GM13977 (cell line): ENCODE data around the gene ELAVL3.
A peak's percentile ranks its signal among the peaks of the same experiment; 100 is the strongest.
"Not testable (repeated sequence)": the region's sequence is repeated elsewhere in the genome, so short reads cannot be mapped to it uniquely, and the experiment has no call there.

Experiments
- DNase-seq: peaks from one replicate; pipeline ENCODE4 v3.0.0; 2012; ENCODE audit warnings: low spot score
- CTCF ChIP-seq: IDR thresholded peaks from 2 replicates; pipeline ENCODE4 v1.5.1; 2012; ENCODE audit warnings: mild to moderate bottlenecking, control low read depth; ENCODE audit not compliant: insufficient read depth; ENCODE audit errors: extremely low read depth, missing control alignments
- in situ Hi-C: fragments of 300-500 bp; cut with MboI; formaldehyde crosslinking; loops from one replicate; pipeline ENCODE4 v1.12.0; 2022; ENCODE audit warnings: low sequenced_read_pairs, low pct_unique_long_range_greater_than_20kb, mixed read lengths, inconsistent platforms; ENCODE audit not compliant: unreplicated experiment

Gene ELAVL3

GRCh38 chr19:11473725-11474124 lies 7.1 kb downstream of the ELAVL3 start:
- in situ Hi-C loops: no loop called here
- no peak for TF ChIP-seq CTCF
- no peak for DNase-seq

DNA sequence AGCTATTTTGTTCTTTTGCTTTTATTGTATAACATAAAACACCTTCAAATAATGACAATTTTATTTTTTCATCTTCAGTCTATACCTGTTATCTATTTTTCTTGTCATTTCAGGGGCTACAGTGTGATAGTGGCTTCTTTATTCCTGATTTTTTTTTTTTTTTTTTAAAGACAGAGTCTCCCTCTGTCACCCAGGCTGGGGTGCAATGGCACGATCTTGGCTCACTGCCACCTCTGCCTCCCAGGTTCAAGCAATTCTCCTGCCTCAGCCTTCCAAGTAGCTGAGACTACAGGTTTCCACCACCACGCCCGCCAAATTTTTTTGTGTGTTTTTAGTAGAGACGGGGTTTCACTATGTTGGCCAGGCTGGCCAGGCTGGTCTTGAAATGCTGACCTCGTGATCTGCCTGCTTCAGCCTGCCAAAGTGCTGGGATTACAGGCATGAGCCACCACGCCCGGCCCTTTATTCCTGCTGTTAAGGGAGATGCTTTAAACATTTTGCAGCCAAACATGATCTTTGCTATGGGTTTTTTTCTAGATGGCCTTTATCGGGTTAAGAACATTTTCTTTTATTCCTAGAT lies 12.5 kb downstream of the ELAVL3 start:
- DNase-seq, in situ Hi-C loops: not testable (repeated sequence)

DNA sequence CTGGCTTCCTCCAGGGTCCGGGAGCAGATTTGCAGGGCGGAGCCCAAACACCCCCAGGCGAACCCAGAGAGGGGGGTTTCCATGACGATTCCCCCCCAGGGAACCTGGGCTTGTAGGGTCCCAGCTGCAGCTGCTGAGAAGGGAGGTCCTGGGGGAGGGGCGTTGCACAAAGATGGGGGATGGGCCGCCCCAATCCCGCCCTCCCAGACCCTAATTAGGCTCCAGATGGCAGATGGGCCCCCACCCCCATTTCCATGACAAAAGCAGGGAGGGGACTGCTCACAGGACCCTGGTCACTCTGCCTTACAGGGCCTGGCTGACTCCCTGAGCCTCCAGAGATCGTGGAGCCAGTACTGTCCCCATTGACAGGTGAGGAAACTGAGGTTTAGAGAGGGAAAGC lies 15.2 kb downstream of the ELAVL3 start:
- TF ChIP-seq CTCF: no peak
- in situ Hi-C loops: no loop called here
- no peak for DNase-seq

DNA sequence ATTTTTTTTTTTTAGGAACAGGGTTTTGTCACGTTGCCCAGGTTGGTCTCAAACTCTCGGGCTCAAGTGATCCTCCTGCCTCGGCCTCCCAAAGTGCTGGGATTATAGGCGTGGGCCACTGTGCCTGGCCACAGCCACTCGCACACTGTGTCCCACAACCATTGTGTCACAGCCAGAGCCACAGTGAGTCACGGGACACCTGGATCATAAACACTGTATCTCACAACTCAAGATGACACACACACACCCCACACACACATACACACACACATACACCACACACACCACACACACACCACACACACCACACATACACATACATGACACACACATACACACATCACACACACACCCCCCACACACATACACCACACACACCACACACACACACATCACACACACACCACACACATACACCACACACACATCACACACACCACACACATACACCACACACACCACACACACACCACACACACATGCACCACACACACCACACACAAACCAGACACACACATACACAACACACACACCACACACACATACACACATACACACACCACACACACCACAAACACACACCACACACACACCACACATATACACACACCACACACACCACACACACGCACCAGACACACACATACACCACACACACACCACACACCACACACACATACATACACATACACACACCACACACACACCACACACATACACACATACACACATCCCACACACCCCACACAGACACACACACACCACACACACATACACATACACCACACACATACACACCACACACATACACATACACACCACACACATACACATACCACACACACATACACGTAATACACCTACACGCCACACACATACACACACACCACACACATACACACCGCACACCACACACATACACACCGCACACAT lies 16.2 kb downstream of the ELAVL3 start:
- TF ChIP-seq CTCF: no peak
- DNase-seq: no peak
- in situ Hi-C loops: no loop called here

- DNase-seq: no peak
- TF ChIP-seq CTCF: no peak
- in situ Hi-C loops: no loop called here
These were observed 17.5 kb downstream of the ELAVL3 start for GRCh38 chr19:11463391-11463790.

GRCh38 chr19:11461453-11461852 lies 19.4 kb downstream of the ELAVL3 start:
- TF ChIP-seq CTCF: no peak
- in situ Hi-C loops: no loop called here
- DNase-seq: no peak

GRCh38 chr19:11460207-11460606 lies 20.6 kb downstream of the ELAVL3 start:
- TF ChIP-seq CTCF: peak; percentile 36
- no peak for DNase-seq
- in situ Hi-C loops: no loop called here

DNA sequence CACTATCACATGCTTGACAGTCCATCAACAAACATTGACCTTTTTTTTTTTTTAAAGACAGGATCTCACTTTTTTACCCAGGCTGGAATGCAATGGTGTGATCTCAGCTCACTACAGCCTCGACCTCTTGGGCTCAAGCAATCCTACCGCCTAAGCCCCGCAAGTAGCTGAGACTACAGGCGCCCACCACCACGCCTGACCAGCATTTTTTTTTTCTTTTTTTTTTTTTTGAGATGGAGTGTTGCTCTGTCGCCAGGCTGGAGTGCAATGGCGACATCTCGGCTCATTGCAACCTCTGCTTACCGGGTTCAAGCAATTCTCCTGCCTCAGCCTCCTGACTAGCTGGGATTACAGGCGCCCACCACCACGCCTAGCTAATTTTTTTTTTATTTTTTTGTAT lies 21.9 kb downstream of the ELAVL3 start:
- DNase-seq, in situ Hi-C loops: not testable (repeated sequence)
